HepG2 (cell line): ENCODE measurements around the gene ASB8. TPM values are rescaled to one million over a fixed set of nuclear protein-coding genes. Genes with fewer than 3 reads are reported as not detected.

Experiments
- BRCA1 ChIP-seq: sonication (generic); formaldehyde crosslinking; IDR thresholded peaks from 2 replicates; pipeline ENCODE4 v1.4.0; 2020; ENCODE audit warnings: missing genetic modification reagents
- BRD4 ChIP-seq: sonication (generic); formaldehyde crosslinking; IDR thresholded peaks from 2 replicates; pipeline ENCODE4 v1.4.0; 2020; ENCODE audit warnings: missing genetic modification reagents
- CAMTA2 ChIP-seq: sonication (generic); formaldehyde crosslinking; IDR thresholded peaks from 2 replicates; pipeline ENCODE4 v1.4.0; 2020; ENCODE audit warnings: mild to moderate bottlenecking, missing genetic modification reagents, borderline replicate concordance
- CBX2 ChIP-seq, 2 experiments: fragments of 200-600 bp in 1 of 2; sonication (generic); formaldehyde crosslinking in 1 of 2; IDR thresholded peaks; 2 replicates each; pipeline versions ENCODE4 v1.7.0 to v1.8.1; 2018 to 2022; ENCODE audit warnings: low read depth in 2 of 2, low read length in 1 of 2, mild to moderate bottlenecking in 1 of 2, missing genetic modification reagents in 1 of 2
- CEBPG ChIP-seq: IDR thresholded peaks from 2 replicates; pipeline ENCODE4 v1.6.1; 2016
- ESRRA ChIP-seq: sonication (generic); formaldehyde crosslinking; IDR thresholded peaks from 2 replicates; pipeline ENCODE4 v1.5.1; 2020; ENCODE audit warnings: mild to moderate bottlenecking, low read depth, missing genetic modification reagents
- FOXP4 ChIP-seq: sonication (generic); formaldehyde crosslinking; IDR thresholded peaks from 2 replicates; pipeline ENCODE4 v1.4.0; 2020; ENCODE audit warnings: missing genetic modification reagents
- GATAD2A ChIP-seq: IDR thresholded peaks from 2 replicates; pipeline ENCODE4 v1.6.1; 2016
- HOXA3 ChIP-seq: sonication (generic); formaldehyde crosslinking; IDR thresholded peaks from 2 replicates; pipeline ENCODE4 v1.5.0; 2020; ENCODE audit warnings: missing genetic modification reagents
- NONO ChIP-seq, 2 experiments: fragments of 450-650 bp in 1 of 2; sonication (generic) in 1 of 2; formaldehyde crosslinking in 1 of 2; IDR thresholded peaks in 1 of 2; conservative IDR thresholded peaks in 1 of 2; 2 replicates each; pipeline versions ENCODE4 v1.6.1 to v1.8.0; 2017 to 2022; ENCODE audit warnings: mild to moderate bottlenecking in 1 of 2, missing genetic modification reagents in 1 of 2, moderate library complexity in 1 of 2
- PRDM4 ChIP-seq: sonication (generic); formaldehyde crosslinking; IDR thresholded peaks from 2 replicates; pipeline ENCODE4 v1.9.0; 2021; ENCODE audit warnings: missing genetic modification reagents, borderline replicate concordance
- RFXANK ChIP-seq: IDR thresholded peaks from 2 replicates; pipeline ENCODE4 v1.6.1; 2016
- SAP130 ChIP-seq: IDR thresholded peaks from 2 replicates; pipeline ENCODE4 v1.6.1; 2016; ENCODE audit warnings: low read depth
- SMARCC2 ChIP-seq: fragments of 450-650 bp; IDR thresholded peaks from 2 replicates; pipeline ENCODE4 v1.6.1; 2017; ENCODE audit warnings: antibody characterized with exemption, mild to moderate bottlenecking
- SP5 ChIP-seq: IDR thresholded peaks from 2 replicates; pipeline ENCODE4 v1.6.1; 2016; ENCODE audit warnings: low read depth, borderline replicate concordance
- SPEN ChIP-seq: sonication (generic); formaldehyde crosslinking; IDR thresholded peaks from 2 replicates; pipeline ENCODE4 v1.5.1; 2020; ENCODE audit warnings: low read depth, mild to moderate bottlenecking, missing genetic modification reagents
- SRSF9 ChIP-seq: fragments of 200-400 bp; formaldehyde crosslinking; IDR thresholded peaks from 2 replicates; pipeline ENCODE4 v1.6.1; 2018; ENCODE audit warnings: borderline replicate concordance, mild to moderate bottlenecking, low read depth, low read length; ENCODE audit not compliant: insufficient read depth, poor library complexity, severe bottlenecking
- ZBTB33 ChIP-seq: sonication (generic); formaldehyde crosslinking; IDR thresholded peaks from 2 replicates; pipeline ENCODE4 v1.4.0; 2020; ENCODE audit warnings: missing genetic modification reagents
- ZNF20 ChIP-seq: sonication (generic); formaldehyde crosslinking; IDR thresholded peaks from 2 replicates; pipeline ENCODE4 v1.4.0; 2020; ENCODE audit warnings: mild to moderate bottlenecking, moderate library complexity, missing genetic modification reagents
- ZNF432 ChIP-seq: sonication (generic); formaldehyde crosslinking; IDR thresholded peaks from 2 replicates; pipeline ENCODE4 v1.5.0; 2020; ENCODE audit warnings: missing genetic modification reagents, mild to moderate bottlenecking, borderline replicate concordance
- ZZZ3 ChIP-seq: sonication (generic); formaldehyde crosslinking; IDR thresholded peaks from 2 replicates; pipeline ENCODE4 v1.4.0; 2020; ENCODE audit warnings: missing genetic modification reagents, mild to moderate bottlenecking, borderline replicate concordance
- polyA plus RNA-seq, 8 experiments: library from polyadenylated mRNA; depleted of rRNA in 3 of 8; stranded (reverse) in 7 of 8; unstranded in 1 of 8; fragments of >200 nt; fragmentation: Illumina TruSeq in 4 of 8; extraction: Trizol in 4 of 8; gene quantifications; 2 replicates each; pipeline versions ENCODE4 v1.2.1 to v1.2.3, GENCODE V29; 2011 to 2016; ENCODE audit warnings: low read depth in 4 of 8, missing spikeins in 1 of 8, mixed read lengths in 1 of 8; ENCODE audit not compliant: insufficient read depth in 1 of 8
- total RNA-seq, 5 experiments: library from RNA; depleted of rRNA; stranded (reverse); fragments of >200 nt; fragmentation: Illumina TruSeq; extraction: Trizol; gene quantifications; 2 replicates each; pipeline ENCODE4 v1.2.3, GENCODE V29; 2016; ENCODE audit warnings: low read depth in 1 of 5
- TF ChIP-seq, protein P1 (sequence below): sonication (generic); formaldehyde crosslinking; IDR thresholded peaks from 2 replicates; pipeline ENCODE4 v1.4.0; 2020; ENCODE audit warnings: missing genetic modification reagents

ASB8 gene
- total and polyA plus RNA-seq, 2 of the 13 experiments (the other 11 are each of a cell fraction or from before 2014, with no cell fraction given) = 14.0 to 15.5 TPM

GRCh38 chr12:48157018-48157888, at the start of gene ASB8 (continued):
- TF ChIP-seq NONO (IDR thresholded peaks at IDR 0.05) (no peak), NONO (CRISPR knock-in tag; conservative IDR thresholded peaks at IDR 0.05) (peak; percentile 54; the same call in 1 of the 2 replicates), SRSF9 (no peak), SPEN (peak; percentile 61), GATAD2A (CRISPR knock-in tag) (no peak; the same call in none of the 2 replicates), ESRRA (CRISPR knock-in tag) (peak; percentile 22; the same call in 1 of the 2 replicates), ZNF20 (CRISPR knock-in tag) (no peak), ZZZ3 (CRISPR knock-in tag) (peak; percentile 55; the same call in 1 of the 2 replicates), FOXP4 (CRISPR knock-in tag) (0 out of 2 replicates have a peak, but pooled peaks have one; percentile 10), ZBTB33 (CRISPR knock-in tag) (no peak), CBX2 (IDR thresholded peaks at IDR 0.05; ENCODE audit: low read depth, low read length) (no peak), CBX2 (CRISPR knock-in tag; IDR thresholded peaks at IDR 0.05; ENCODE audit: low read depth) (no peak; the same call in 1 of the 2 replicates), BRCA1 (no peak), CEBPG (CRISPR knock-in tag) (no peak), HOXA3 (peak; percentile 64), SP5 (CRISPR knock-in tag) (no peak), BRD4 (no peak), ZNF432 (CRISPR knock-in tag) (no peak), PRDM4 (CRISPR knock-in tag) (no peak), CAMTA2 (no peak; the same call in 1 of the 2 replicates), SAP130 (peak; percentile 95), RFXANK (CRISPR knock-in tag) (no peak; the same call in 1 of the 2 replicates), SMARCC2 (no peak)
- TF ChIP-seq, protein P1, sequence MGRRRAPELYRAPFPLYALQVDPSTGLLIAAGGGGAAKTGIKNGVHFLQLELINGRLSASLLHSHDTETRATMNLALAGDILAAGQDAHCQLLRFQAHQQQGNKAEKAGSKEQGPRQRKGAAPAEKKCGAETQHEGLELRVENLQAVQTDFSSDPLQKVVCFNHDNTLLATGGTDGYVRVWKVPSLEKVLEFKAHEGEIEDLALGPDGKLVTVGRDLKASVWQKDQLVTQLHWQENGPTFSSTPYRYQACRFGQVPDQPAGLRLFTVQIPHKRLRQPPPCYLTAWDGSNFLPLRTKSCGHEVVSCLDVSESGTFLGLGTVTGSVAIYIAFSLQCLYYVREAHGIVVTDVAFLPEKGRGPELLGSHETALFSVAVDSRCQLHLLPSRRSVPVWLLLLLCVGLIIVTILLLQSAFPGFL = no peak
